GM21528 (cell line): ENCODE measurements around the gene STARD13.
"Not testable (repeated sequence)": the region's sequence is repeated elsewhere in the genome, so short reads cannot be mapped to it uniquely, and the experiment has no call there.

ENCODE experiments used
- ATAC-seq: cut with Tn5 transposase; IDR thresholded peaks from one replicate; pipeline ENCODE4 v1.9.1; 2021; ENCODE audit warnings: mild to moderate bottlenecking, moderate library complexity; ENCODE audit not compliant: unreplicated experiment, low FRiP score

The STARD13 gene

GRCh38 chr13:33181264-33181663 is 104.3 kb downstream of the STARD13 start:
- ATAC-seq, result no peak

GRCh38 chr13:33180122-33180804 is 105.3 kb downstream of the STARD13 start:
- ATAC-seq, result no peak

- no peak for ATAC-seq
Observed at GRCh38 chr13:33179463-33179862, 106.1 kb downstream of the STARD13 start.

GRCh38 chr13:33178209-33178840 is 107.2 kb downstream of the STARD13 start:
- ATAC-seq, result no peak

- not testable (repeated sequence) for ATAC-seq
Observed at GRCh38 chr13:33177340-33178208, 108.0 kb downstream of the STARD13 start.

- no peak for ATAC-seq
Observed at GRCh38 chr13:33176526-33176925, 109.0 kb downstream of the STARD13 start.

- ATAC-seq, result no peak
Observed at GRCh38 chr13:33175991-33176390, 109.6 kb downstream of the STARD13 start.

GRCh38 chr13:33174931-33175330 is 110.6 kb downstream of the STARD13 start:
- no peak for ATAC-seq

GRCh38 chr13:33174491-33174890 is 111.1 kb downstream of the STARD13 start:
- no peak for ATAC-seq

- ATAC-seq, result no peak
Observed at GRCh38 chr13:33172911-33173310, 112.6 kb downstream of the STARD13 start.

- ATAC-seq, result no peak
Observed at GRCh38 chr13:33172400-33172799, 113.2 kb downstream of the STARD13 start.

GRCh38 chr13:33169273-33169980 is 116.1 kb downstream of the STARD13 start:
- no peak for ATAC-seq

GRCh38 chr13:33168321-33168960 is 117.1 kb downstream of the STARD13 start:
- ATAC-seq, result no peak

- no peak for ATAC-seq
Observed at GRCh38 chr13:33167491-33167890, 118.1 kb downstream of the STARD13 start.

GRCh38 chr13:33165787-33166186 is 119.8 kb downstream of the STARD13 start:
- no peak for ATAC-seq

GRCh38 chr13:33164331-33164730 is 121.2 kb downstream of the STARD13 start:
- ATAC-seq, result no peak

GRCh38 chr13:33162725-33163124 is 122.8 kb downstream of the STARD13 start:
- ATAC-seq, result not testable (repeated sequence)

GRCh38 chr13:33158816-33159215 is 126.7 kb downstream of the STARD13 start:
- ATAC-seq, result no peak

- no peak for ATAC-seq
Observed at GRCh38 chr13:33158271-33158670, 127.3 kb downstream of the STARD13 start.

GRCh38 chr13:33154911-33155310 is 130.6 kb downstream of the STARD13 start:
- no peak for ATAC-seq
